Breast epithelium (tissue), 4 donors: ENCODE measurements around the gene RTP2. TPM values are rescaled to one million over a fixed set of nuclear protein-coding genes. Genes with fewer than 3 reads are reported as not detected.

ENCODE experiments used
- DNase-seq, 2 donors: peaks; one replicate each; pipeline ENCODE4 v3.0.0-alpha.2; 2019; ENCODE audit warnings: low spot score in 2 of 2
- H3K27ac ChIP-seq, 2 donors: fragments of 200-600 bp; sonication (generic) in 1 of 2; one replicate each; pipeline ENCODE4 v1.5.1; 2016 to 2019; ENCODE audit warnings: mild to moderate bottlenecking in 1 of 2
- H3K27me3 ChIP-seq, 2 donors: fragments of 200-600 bp; sonication (generic) in 1 of 2; one replicate each; pipeline versions ENCODE4 v1.5.1 to v1.6.0; 2017 to 2019; ENCODE audit warnings: control low read depth in 1 of 2, mild to moderate bottlenecking in 1 of 2
- H3K36me3 ChIP-seq: fragments of 200-600 bp; one replicate; pipeline ENCODE4 v1.5.1; 2019
- H3K4me1 ChIP-seq, 2 donors: fragments of 200-600 bp; sonication (generic); one replicate each; pipeline ENCODE4 v1.5.1; 2016 to 2019; ENCODE audit warnings: control low read depth in 1 of 2
- H3K4me3 ChIP-seq, 3 donors: fragments of 200-600 bp; sonication (generic); 1 replicate in 2 of 3; 2 replicates in 1 of 3; pipeline ENCODE4 v1.5.1; 2016 to 2019; ENCODE audit warnings: mild to moderate bottlenecking in 3 of 3, moderate library complexity in 2 of 3
- H3K9me3 ChIP-seq, 2 donors: fragments of 200-600 bp; sonication (generic) in 1 of 2; one replicate each; pipeline ENCODE4 v1.5.1; 2016 to 2019; ENCODE audit warnings: control low read depth in 1 of 2
- CTCF ChIP-seq, 3 donors: fragments of 450-650 bp; IDR thresholded peaks; one replicate each; pipeline ENCODE4 v1.5.1; 2016 to 2017; ENCODE audit warnings: antibody characterized with exemption in 3 of 3, mild to moderate bottlenecking in 3 of 3, moderate library complexity in 3 of 3
- POLR2A ChIP-seq: fragments of 450-650 bp; IDR thresholded peaks from one replicate; pipeline ENCODE4 v1.6.1; 2016; ENCODE audit warnings: antibody characterized with exemption, mild to moderate bottlenecking, moderate library complexity
- POLR2AphosphoS5 ChIP-seq, 3 donors: sonication (generic); formaldehyde crosslinking; IDR thresholded peaks; one replicate each; pipeline ENCODE4 v1.6.1; 2017; ENCODE audit warnings: antibody characterized with exemption in 3 of 3
- intact Hi-C: fragments of 100-400 bp; cut with DNase I; formaldehyde crosslinking; loops from one replicate; pipeline ENCODE4 v1.15.1; 2023; ENCODE audit warnings: low total_unique reads
- total RNA-seq, 3 donors: library from RNA; depleted of rRNA; stranded (reverse); fragments of >200 nt; gene quantifications; one replicate each; pipeline ENCODE4 v1.1.0, GENCODE V29; 2016

Gene RTP2
- total RNA-seq, 3 donors from 2014 or later: not detected

DNA sequence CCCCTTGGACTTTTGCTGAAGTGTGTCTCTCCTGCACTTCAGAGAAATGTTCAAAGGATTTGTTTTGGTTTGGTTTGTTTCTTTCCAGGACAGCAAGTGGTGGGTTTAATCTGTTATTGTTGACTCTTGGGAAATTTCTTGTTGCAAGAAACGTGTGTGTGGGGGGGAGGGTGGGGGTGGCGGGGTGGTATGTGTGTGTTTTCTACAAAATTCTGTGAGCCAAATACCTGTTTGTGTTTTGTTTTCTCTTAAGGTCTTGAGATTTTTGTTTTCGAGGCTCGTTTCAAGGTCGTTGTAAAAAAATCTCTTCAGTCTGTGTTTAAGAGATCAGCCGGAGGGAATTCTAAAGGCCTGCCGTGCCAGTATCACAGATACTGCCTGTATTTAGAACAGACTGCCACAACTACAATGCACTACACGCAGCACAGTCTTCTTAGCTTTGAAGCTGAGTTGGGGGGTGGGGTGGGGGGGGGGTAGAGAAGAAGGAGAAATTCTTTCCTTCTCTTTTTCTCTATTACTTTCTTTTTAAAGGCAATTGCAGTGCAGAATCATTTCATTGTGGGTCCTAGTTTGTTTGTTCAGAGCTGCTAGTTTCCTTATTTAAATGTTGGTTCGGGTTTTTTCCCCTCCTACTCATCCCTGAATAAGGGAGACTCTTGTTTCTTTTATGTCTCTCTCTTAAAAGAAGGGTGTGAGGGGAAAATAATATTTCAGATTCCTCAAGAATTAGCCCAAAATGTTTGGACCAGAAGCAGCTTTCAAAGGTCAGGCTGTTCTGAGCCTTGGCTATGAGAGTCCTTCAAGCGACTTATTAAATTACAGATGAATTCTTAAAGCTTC lies 44.3 kb upstream of the RTP2 start:
- peak in 1 of 2 donors; percentile 32 for DNase-seq
- Histone ChIP-seq H3K36me3 (no peaks in the 10 kb centered on the region), H3K27me3 (no peaks in the 10 kb centered on the region), H3K27ac (peak overlapping the region; percentile 99), H3K4me1 (peaks cover 0 to 18% of the 10 kb centered on the region in 2 donors), H3K9me3 (no peaks in the 10 kb centered on the region), H3K4me3 (peak overlapping the region; percentile 64 to 93 (median 73))
- no peak for TF ChIP-seq CTCF (IDR thresholded peaks at IDR 0.05)
- TF ChIP-seq POLR2A: no peak
- no peak for TF ChIP-seq POLR2AphosphoS5 (IDR thresholded peaks at IDR 0.05)
- intact Hi-C loops: loop anchor here (10.0 kb wide), 1 partner anchor 408 kb away; the partner anchor contains the start of gene LPP

GRCh38 chr3:187746059-187746441 lies 43.7 kb upstream of the RTP2 start:
- Histone ChIP-seq H3K27ac (peak overlapping the region; percentile 99), H3K4me3 (peak overlapping the region; percentile 64 to 93 (median 73)), H3K27me3 (no peaks in the 10 kb centered on the region), H3K4me1 (peaks cover 0 to 18% of the 10 kb centered on the region in 2 donors), H3K9me3 (no peaks in the 10 kb centered on the region), H3K36me3 (no peaks in the 10 kb centered on the region)
- intact Hi-C loops: loop anchor here (10.0 kb wide), 1 partner anchor 409 kb away; the partner anchor contains the start of gene LPP
- no peak for DNase-seq
- TF ChIP-seq CTCF (IDR thresholded peaks at IDR 0.05) (no peak), POLR2A (no peak), POLR2AphosphoS5 (IDR thresholded peaks at IDR 0.05) (no peak)

- H3K27me3 ChIP-seq: no peaks in the 10 kb centered on the region
- TF ChIP-seq POLR2AphosphoS5 (IDR thresholded peaks at IDR 0.05): peak; percentile 92 to 97 (median 97)
- peak in 1 of 3 donors; percentile 28 for TF ChIP-seq CTCF (IDR thresholded peaks at IDR 0.05)
- peak; percentile 99 for TF ChIP-seq POLR2A
- H3K27ac ChIP-seq: peak within 1 kb of the TSS; percentile 99
- peaks cover 0 to 14% of the 10 kb centered on the region in 2 donors for H3K4me1 ChIP-seq
- H3K4me3 ChIP-seq: peak within 1 kb of the TSS; percentile 64 to 93 (median 73)
- DNase-seq: peak; percentile 93 to 95
- no peaks in the 10 kb centered on the region for H3K36me3 ChIP-seq
- no peaks in the 10 kb centered on the region for H3K9me3 ChIP-seq
- intact Hi-C loops: loop anchor here (10.0 kb wide), 1 partner anchor 409 kb away; the partner anchor contains the start of gene LPP
These were observed 43.1 kb upstream of the RTP2 start, which contains the start of gene BCL6 for GRCh38 chr3:187745201-187746058. Gene BCL6 (minus strand): TSS chr3:187745468. CDS start chr3:187733693, 11,775 bp downstream.

- Histone ChIP-seq H3K27me3 (no peaks in the 10 kb centered on the region), H3K27ac (peak overlapping the region; percentile 99), H3K36me3 (no peaks in the 10 kb centered on the region), H3K4me3 (peak overlapping the region; percentile 64 to 93 (median 73)), H3K4me1 (peaks cover 0 to 12% of the 10 kb centered on the region in 2 donors), H3K9me3 (no peaks in the 10 kb centered on the region)
- DNase-seq: peak in 1 of 2 donors; percentile 58
- no peak for TF ChIP-seq POLR2A
- TF ChIP-seq CTCF (IDR thresholded peaks at IDR 0.05): no peak
- peak; percentile 16 to 77 (median 71) for TF ChIP-seq POLR2AphosphoS5 (IDR thresholded peaks at IDR 0.05)
- intact Hi-C loops: loop anchor here (5.0 to 10.0 kb wide), 3 partner anchors 308 to 1203 kb away; partner anchors contain the start of gene LPP
These were observed 42.1 kb upstream of the RTP2 start for GRCh38 chr3:187744169-187745151.
